Nephron progenitor cell (in vitro differentiated cells): Measurements from ENCODE around the gene DNA2.
"Not testable (repeated sequence)": the region's sequence is repeated elsewhere in the genome, so short reads cannot be mapped to it uniquely, and the experiment has no call there.

Source experiments
- DNase-seq: peaks from one replicate; pipeline ENCODE4 v3.0.0; 2021
- H3K27ac Mint-ChIP-seq: 2 replicates; pipeline ENCODE4 v1.8.0; 2021; ENCODE audit warnings: mild to moderate bottlenecking, moderate library complexity, mixed read lengths
- H3K27me3 Mint-ChIP-seq: 2 replicates; pipeline ENCODE4 v1.8.0; 2021; ENCODE audit warnings: mild to moderate bottlenecking, low read depth, mixed read lengths; ENCODE audit not compliant: poor library complexity
- H3K36me3 Mint-ChIP-seq: 2 replicates; pipeline ENCODE4 v1.8.0; 2021; ENCODE audit warnings: low read depth, mixed read lengths
- H3K4me1 Mint-ChIP-seq: 2 replicates; pipeline ENCODE4 v1.8.0; 2021; ENCODE audit warnings: mixed read lengths
- H3K4me3 Mint-ChIP-seq: 2 replicates; pipeline ENCODE4 v1.8.0; 2021; ENCODE audit warnings: mild to moderate bottlenecking, moderate library complexity, mixed read lengths
- H3K9me3 Mint-ChIP-seq: 2 replicates; pipeline ENCODE4 v1.8.0; 2021; ENCODE audit warnings: mild to moderate bottlenecking, moderate library complexity, mixed read lengths
- TF ChIP-seq, protein P1 (sequence below): fragments of 200-600 bp; sonication (generic); IDR thresholded peaks from 2 replicates; pipeline ENCODE4 v1.5.0; 2021; ENCODE audit warnings: antibody characterized with exemption

Gene DNA2

GRCh38 chr10:68489919-68490318, 18.1 kb upstream of the DNA2 start:
- no peak overlapping the region for H3K4me3 Mint-ChIP-seq
- no peak for DNase-seq
- H3K27ac Mint-ChIP-seq = no peak overlapping the region
- no peaks in the 10 kb centered on the region for H3K27me3 Mint-ChIP-seq
- H3K9me3 Mint-ChIP-seq = no peaks in the 10 kb centered on the region
- H3K4me1 Mint-ChIP-seq = no peaks in the 10 kb centered on the region
- TF ChIP-seq, protein P1, sequence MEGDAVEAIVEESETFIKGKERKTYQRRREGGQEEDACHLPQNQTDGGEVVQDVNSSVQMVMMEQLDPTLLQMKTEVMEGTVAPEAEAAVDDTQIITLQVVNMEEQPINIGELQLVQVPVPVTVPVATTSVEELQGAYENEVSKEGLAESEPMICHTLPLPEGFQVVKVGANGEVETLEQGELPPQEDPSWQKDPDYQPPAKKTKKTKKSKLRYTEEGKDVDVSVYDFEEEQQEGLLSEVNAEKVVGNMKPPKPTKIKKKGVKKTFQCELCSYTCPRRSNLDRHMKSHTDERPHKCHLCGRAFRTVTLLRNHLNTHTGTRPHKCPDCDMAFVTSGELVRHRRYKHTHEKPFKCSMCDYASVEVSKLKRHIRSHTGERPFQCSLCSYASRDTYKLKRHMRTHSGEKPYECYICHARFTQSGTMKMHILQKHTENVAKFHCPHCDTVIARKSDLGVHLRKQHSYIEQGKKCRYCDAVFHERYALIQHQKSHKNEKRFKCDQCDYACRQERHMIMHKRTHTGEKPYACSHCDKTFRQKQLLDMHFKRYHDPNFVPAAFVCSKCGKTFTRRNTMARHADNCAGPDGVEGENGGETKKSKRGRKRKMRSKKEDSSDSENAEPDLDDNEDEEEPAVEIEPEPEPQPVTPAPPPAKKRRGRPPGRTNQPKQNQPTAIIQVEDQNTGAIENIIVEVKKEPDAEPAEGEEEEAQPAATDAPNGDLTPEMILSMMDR = no peak
- H3K36me3 Mint-ChIP-seq = peaks cover 43% of the 10 kb centered on the region

DNA sequence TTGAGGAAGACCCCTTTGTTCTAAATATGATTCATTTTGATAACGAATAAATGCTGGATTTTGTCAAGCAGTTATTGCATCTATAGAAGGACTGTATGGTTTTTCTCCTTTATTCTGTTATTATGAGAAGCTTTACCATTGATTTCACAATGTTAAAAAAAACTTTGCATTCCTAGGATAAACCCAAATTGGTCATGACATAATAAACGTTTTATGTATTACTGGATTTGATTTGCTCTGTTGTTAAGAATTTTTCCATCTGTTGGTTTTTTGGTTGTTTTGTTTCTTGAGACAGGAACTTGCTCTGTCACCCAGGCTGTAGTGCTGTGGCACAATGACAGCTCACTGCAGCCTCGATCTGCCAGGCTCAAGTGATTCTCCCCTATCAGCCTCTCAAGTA, 2.2 kb upstream of the DNA2 start:
- DNase-seq = no peak
- TF ChIP-seq, protein P1 = no peak
- Mint-ChIP-seq H3K36me3 (peaks cover 18% of the 10 kb centered on the region), H3K4me3 (no peak overlapping the region), H3K27me3 (no peaks in the 10 kb centered on the region), H3K9me3 (peaks cover 17% of the 10 kb centered on the region), H3K27ac (no peak overlapping the region), H3K4me1 (peaks cover 30% of the 10 kb centered on the region)

DNA sequence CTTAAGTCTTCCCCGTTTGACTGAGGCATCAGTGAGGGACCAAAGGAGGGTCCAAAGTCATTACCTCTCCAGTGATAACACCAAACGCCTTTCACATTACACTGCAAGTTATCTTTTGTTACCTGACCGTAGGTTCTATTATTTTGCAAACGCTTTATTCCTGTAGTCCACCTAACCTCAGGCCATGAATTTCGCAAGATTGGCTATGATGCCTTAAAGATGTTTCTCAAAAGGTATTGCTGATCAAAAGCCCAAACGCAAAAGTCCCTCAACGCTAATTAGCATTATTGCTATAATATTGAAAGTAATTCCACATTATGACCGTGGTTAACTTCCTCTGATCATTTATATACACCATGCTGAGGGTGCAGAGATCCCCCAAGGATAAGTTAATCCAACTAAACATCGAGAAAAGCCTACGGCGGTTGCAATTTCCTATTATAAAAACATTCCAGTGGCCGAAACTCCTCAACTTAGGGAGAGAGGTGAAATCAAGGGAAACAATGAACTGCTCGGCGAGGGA, 649 bp downstream of the DNA2 start:
- DNase-seq = no peak
- H3K36me3 Mint-ChIP-seq = peaks cover 39% of the 10 kb centered on the region
- peaks cover 30% of the 10 kb centered on the region for H3K4me1 Mint-ChIP-seq
- H3K4me3 Mint-ChIP-seq = peak overlapping the region; percentile 99
- peak overlapping the region; percentile 49 for H3K27ac Mint-ChIP-seq
- H3K27me3 Mint-ChIP-seq = no peaks in the 10 kb centered on the region
- H3K9me3 Mint-ChIP-seq = peaks cover 14% of the 10 kb centered on the region
- TF ChIP-seq, protein P1 = no peak

DNA sequence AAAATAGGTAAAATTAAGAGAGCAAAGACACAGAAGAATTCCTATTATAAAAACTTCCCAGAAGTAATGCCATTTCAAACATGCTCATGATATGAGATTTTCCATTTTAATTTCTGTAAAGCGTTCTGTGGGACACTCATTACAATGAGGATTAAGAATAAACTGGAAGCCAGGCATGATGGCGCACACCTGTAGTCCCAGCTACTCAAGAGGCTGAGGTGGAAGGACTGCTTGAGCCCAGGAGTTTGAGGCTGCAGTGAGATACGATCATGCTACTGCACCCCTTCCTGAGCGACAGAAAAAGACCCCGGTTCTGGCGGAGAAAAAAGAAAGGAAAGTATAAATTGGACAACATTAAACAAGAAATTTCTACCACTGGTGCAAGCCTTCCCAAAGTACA, 1.5 kb downstream of the DNA2 start:
- DNase-seq = no peak
- H3K27ac Mint-ChIP-seq = peak overlapping the region; percentile 29
- peak overlapping the region; percentile 99 for H3K4me3 Mint-ChIP-seq
- H3K9me3 Mint-ChIP-seq = peaks cover 6% of the 10 kb centered on the region
- H3K27me3 Mint-ChIP-seq = no peaks in the 10 kb centered on the region
- H3K36me3 Mint-ChIP-seq = peaks cover 47% of the 10 kb centered on the region
- H3K4me1 Mint-ChIP-seq = peaks cover 30% of the 10 kb centered on the region
- TF ChIP-seq, protein P1 = no peak

- peaks cover under 1% of the 10 kb centered on the region for H3K9me3 Mint-ChIP-seq
- H3K27ac Mint-ChIP-seq = no peak overlapping the region
- H3K4me3 Mint-ChIP-seq = peak overlapping the region; percentile 99
- H3K36me3 Mint-ChIP-seq = peaks cover 50% of the 10 kb centered on the region
- H3K4me1 Mint-ChIP-seq = peaks cover 30% of the 10 kb centered on the region
- no peaks in the 10 kb centered on the region for H3K27me3 Mint-ChIP-seq
- TF ChIP-seq, protein P1 = no peak
- no peak for DNase-seq
Measured at GRCh38 chr10:68469838-68470237, 1.9 kb downstream of the DNA2 start.

- not testable (repeated sequence) for DNase-seq, H3K9me3 Mint-ChIP-seq, H3K27ac Mint-ChIP-seq, H3K4me1 Mint-ChIP-seq, H3K27me3 Mint-ChIP-seq, H3K4me3 Mint-ChIP-seq
- H3K36me3 Mint-ChIP-seq = peaks cover 84% of the 10 kb centered on the region
Measured at GRCh38 chr10:68464729-68465128, 7.0 kb downstream of the DNA2 start.
